Activated effector memory CD4-positive, alpha-beta T cell treated with anti-CD3 and anti-CD28 coated beads, Interleukin-2, amount 50 U/mL, for 16 hours (primary cell): ENCODE data around the gene TRIM47.
"Not testable (repeated sequence)": the region's sequence is repeated elsewhere in the genome, so short reads cannot be mapped to it uniquely, and the experiment has no call there.

Source experiments
- DNase-seq: peaks from one replicate; pipeline ENCODE4 v3.0.0-alpha.2; 2020

TRIM47 gene

DNA sequence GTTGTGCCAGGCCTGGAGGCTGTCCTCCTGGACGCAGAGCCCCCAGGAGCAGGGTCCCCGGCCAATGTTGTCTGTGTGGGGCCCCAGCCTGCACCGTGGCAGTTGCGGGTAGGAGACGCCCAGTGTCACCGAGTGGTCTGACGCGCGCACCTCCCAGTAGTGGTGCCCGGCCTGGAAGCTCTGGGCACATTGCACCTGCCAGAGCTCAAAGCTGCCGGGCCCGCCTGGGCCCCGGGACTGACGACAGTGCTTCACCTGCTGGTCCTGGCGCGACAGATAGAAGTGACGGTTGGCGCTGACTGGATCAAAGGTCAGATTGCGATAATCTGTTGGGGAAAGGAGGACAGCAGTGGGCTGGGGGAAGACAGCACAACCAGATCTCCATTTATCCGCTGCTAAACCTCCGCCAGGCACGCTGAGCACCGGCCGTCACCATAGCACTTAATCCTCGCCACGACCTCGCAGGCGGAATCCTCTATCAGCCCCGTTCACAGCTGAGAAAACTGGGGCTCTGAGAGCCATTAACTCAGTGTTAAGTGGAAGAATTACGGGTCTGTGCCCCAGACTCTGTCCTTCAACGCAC lies 12.7 kb upstream of the TRIM47 start:
- no peak for DNase-seq

DNA sequence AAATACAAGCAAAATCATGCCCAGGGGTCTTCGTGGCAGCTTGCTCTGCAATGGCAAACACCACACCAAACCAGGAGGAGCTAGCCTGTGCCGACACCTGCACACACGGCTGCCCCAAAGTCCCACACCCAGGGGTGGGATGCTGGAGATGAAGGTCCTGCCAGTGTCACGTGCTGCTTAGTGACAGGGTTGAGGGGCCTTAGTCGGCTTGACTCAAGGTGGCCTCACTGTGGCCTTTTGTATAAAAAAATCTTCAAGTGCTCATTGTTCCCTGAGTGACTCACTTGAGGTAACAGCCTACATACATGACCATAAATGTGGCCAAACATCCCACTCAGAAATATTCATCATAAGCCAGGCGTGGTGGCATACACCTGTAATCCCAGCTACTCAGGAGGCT lies 11.1 kb upstream of the TRIM47 start:
- no peak for DNase-seq

DNA sequence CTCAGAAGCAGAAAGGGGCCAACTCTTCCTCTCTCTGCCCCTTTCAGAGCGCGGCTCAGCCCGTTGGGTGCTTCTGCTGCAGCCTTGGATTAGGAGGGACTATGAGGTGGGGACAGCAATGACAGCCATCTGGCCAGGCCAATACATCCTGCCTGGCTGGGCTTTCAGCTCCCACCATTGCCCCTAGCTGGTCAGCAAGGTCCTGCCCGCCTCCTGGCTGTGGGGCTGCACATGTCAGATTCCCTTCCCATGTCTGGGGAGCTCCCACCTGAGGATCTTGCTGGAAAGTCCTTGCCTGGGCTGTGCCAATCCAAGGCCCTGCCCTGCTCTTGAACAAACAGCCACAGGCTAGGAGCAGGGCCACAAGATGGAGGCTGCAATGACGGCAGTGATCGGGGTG lies 10.1 kb upstream of the TRIM47 start:
- DNase-seq, result no peak

DNA sequence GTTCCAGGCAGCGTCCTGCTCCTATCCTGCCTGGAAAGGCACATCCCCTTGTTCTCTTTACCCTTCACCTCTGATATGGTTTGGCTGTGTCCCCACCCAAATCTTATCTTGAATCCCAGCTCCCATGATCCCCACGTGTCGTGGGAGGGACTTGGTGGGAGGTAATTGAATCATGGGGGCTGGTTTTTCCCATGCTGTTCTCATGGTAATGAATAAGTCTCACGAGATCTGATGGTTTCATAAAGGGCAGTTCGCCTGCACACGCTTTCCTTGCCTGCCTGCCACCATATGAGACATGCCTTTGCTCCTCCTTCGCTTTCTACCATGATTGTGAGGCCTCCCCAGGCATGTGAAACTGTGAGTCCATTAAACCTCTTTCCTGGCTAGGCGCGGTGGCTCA lies 7.5 kb upstream of the TRIM47 start:
- not testable (repeated sequence) for DNase-seq

DNA sequence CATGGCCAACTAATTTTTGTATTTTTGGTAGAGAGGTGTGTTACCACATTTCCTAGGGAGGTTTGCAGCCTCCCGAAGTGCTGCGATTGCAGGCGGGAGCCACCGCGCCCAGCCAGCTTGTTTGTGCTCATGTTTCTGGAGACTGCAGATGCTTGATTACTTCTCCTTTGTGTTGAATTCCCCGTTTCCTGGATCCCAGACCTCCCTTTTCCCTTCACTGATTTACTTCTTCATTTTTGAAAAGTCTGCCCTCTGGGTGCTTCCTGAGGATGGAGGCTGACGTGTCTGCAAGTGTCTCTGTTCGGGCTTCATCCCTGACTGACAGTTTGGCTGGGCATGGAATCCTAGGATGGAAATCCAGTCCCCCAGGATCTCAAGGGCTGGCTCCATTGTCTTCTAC lies 7.0 kb upstream of the TRIM47 start:
- DNase-seq, result no peak

DNA sequence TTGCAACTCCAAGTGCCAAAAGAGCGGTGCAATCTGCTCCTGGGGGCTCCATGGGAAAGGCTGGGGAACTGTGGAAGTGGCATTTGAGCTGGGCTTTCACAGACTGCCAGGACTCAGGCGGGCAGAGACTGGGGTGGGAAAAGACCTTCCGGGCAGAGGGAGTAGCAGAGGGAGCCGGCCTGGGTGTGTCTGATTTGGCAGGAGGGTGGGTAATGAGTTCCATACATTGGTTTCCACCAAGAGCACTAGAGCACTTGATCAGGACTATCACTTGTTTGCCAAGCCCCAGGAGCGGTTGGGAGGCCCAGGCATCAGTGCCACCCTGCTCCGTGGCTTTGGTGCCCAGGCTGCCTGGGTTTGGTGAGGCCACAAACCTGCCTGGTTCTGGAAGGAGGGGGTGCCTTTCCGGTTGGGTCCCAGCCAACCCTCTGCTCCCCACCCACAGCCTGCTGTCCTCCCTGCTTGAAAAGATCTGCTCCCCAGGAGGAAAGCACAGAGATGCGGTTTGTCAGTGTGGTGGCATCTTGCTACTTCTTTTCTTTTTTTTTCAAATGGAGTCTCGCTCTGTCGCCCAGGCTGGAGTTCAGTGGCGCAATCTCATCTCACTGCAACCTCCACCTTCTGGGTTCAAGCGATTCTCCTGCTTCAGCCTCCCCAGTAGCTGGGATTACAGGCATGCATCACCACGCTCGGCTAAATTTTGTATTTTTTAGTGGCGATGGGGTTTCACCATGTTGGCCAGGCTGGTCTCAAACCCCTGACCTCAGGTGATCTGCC lies 3.5 kb upstream of the TRIM47 start:
- no peak for DNase-seq

DNA sequence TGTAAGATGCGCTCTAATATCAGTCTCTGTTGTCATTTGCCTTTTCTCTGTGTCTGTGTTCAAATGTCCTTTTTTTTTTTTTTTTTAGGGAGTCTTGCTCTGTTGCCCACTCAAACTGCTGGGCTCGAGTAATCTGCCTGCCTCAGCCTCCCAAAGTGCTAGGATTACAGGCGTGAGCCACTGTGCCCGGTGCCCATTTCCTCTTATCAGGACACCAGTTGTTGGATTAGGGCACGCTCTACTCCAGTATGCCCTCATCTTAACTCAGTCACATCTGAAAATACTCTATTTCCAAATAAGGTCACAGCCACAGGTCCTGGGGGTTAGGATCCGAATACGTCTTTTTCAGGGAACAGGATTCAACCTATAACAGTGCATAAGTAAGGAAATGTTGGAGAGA lies 1.9 kb upstream of the TRIM47 start:
- no peak for DNase-seq

DNA sequence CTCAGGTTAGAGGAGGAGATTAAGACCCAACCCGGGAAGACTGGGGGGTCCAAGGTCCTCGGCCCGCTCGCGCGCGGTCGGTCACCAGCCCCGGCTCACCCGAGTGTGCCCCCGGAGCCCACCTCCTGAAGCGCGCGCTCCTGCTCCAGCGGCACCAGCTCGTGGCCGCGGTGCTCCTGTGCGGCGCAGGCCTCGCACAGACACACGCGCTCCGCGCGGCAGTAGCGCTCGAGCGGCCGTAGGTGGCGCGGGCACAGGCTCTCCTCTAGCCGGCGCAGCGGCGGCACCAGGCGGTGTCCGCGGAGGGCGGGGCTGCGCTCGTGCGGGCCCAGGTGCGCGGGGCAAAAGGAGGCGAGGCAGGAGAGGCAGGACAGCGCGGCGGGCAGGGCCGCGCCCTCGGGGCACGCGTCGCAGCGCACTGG lies 618 bp downstream of the TRIM47 start:
- peak; percentile 91 for DNase-seq

DNA sequence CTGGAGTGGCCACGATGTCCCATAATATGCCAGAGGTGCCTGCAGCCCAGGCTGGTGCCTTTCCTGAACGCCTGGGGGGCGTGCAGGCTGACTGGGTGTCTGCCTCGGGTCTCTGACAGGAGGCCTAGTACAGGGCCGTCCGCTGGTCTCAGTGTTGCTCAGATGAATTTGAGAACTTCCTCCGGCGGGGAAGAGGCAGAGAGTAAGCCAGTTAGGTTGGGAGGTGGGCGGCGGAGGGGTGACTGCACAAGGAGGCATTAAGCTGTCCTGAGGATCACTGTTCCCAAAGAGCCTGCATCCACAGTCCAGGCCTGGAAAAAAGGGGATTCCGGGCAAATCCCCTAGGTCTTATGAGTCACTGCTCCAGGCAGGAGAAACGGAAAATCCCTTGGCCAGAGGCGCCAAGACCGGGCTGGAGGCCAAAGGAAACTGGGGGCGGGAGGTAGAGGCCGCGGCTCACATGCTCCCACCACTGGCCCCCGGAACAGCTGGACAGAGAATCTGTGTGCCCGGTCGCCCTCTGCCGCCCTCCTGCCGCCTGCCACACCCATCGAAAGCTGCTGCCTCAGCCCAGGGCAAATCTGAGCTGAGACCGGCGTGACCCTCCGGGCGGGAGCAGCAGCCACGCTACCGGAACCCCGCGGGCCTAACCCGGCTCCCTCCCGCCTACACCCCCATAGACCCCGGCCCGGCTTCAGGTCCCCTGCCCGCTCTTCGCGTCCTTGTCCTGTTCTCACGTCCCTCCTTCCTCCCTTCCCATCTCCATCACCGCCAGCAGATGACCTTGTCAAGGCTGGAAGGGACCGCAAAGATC lies 1.2 kb downstream of the TRIM47 start:
- DNase-seq, result peak; percentile 78

DNA sequence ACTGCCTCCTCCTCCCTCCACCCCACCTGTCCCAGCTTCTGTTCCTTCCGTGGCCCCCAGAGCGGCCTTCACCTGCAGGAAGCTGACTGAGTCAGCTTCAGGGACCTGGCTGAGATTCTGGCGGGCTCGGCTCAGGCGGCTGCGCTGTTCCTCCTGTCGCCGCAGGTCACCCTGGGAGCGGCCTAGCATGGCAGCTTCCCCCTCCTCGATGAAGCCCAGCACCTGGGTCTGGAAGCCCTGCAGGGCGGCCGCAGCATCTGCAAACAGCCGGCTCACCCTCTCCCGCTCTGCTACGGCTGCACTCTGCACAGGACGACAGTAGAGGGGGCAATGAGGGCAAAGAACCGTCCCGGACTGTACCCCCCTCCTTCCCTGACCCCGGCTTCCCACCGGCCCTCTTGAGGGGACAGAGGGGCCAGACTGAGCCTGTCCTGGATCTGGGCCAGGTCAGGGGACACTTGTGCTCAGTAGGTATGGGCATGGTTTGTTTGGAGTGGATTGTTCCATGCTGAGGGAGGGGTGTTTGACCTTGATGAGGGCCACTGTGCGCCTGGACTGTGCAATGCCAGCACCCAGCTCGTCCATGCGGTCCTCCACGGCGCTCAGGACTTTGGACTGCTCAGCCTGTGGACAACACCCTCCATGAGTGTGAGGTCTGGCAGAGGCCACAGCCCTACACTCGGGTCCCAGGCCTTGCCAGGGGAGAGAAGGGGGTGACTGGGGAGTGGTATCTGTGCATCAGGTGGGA lies 2.0 kb downstream of the TRIM47 start:
- peak; percentile 89 for DNase-seq

DNA sequence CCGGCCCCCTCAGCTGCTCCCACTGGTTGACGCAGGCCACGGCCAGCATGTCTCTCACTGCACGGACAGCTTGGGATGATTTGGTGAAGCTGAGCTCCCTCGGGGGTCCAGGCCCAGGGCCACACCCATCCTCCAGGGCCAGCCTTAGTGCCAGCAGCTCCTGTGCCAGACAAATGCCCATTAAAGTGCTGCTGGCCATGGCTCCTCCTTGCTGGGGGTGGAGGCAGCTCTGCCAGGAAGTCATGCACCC lies 2.5 kb downstream of the TRIM47 start:
- DNase-seq, result no peak

DNA sequence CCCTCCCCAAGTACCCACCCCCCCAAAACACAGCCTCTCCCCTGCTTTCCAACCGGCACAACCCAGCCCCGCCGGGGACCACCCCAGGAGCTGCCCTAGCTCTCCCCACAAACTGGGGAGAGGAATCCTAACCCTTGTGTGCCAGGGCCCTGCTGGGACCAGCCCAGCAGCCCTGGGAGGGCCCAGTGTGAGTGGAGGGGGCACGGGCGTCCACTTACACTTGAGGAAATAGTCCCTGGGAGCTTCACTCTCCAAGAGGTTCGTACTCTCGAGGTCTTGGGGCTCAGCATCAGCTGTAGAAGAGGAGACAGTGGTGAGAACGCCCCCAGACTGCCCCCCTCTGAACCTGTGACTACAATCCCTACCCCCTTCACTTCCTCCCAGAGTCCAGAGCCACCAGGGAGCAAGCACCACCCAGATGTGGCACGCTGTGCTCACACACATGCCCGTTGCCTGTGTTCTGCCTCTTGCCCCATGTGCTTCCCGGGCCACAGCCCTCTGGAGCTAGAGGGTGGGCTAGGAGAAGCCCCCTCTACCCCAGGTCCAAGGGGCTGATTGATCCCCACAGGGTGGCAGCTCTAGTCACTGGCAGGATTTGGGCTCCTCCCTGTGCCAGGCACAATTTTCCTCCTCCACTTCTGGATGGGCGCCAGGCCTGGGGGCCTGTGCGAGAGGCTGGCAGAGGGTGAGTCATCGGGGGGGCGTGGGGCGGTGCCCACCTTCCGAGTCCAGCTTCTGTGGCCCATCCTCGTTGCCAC lies 3.0 kb downstream of the TRIM47 start:
- no peak for DNase-seq

DNA sequence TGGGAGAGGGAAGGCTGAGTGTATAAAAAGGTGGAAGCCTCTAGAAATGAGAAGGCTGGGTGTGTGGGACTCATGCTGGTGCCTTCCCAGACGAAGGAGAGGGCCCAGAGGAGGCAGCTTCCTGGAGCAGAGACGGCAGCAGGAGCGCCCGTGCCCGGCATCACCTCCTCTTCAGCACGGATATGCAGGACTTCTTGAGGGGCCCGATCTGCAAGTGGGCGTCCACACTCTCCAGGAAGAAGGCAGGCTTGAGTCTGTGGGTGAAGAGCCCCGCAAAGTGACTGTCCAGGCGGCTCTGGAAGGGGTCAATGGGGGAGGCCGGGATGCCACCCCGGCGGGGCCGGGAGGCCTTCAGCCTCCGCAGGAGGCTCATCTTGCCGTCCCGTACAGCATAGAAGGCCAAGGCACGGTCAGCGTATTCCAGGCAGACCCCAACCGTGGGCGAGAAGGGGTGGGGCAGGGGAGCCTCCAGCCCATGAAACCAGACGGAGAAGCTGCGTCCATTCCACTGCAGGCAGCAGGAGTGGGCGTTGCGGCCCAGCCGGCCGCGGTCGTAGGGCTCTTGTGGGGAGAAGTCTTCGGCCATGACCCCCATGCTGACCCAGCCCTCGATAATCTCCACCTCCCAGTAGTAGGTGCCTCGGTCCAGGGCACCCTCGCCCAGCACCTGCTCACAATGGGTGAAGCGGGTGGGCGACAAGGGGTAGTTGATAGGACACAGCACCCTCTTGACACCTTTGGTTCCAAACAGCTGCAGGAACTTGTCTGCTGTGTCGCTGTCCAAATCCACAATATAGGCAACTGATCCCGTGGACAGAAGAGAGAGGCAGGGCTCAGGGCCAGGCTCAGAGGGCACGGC lies 3.8 kb downstream of the TRIM47 start:
- no peak for DNase-seq

DNA sequence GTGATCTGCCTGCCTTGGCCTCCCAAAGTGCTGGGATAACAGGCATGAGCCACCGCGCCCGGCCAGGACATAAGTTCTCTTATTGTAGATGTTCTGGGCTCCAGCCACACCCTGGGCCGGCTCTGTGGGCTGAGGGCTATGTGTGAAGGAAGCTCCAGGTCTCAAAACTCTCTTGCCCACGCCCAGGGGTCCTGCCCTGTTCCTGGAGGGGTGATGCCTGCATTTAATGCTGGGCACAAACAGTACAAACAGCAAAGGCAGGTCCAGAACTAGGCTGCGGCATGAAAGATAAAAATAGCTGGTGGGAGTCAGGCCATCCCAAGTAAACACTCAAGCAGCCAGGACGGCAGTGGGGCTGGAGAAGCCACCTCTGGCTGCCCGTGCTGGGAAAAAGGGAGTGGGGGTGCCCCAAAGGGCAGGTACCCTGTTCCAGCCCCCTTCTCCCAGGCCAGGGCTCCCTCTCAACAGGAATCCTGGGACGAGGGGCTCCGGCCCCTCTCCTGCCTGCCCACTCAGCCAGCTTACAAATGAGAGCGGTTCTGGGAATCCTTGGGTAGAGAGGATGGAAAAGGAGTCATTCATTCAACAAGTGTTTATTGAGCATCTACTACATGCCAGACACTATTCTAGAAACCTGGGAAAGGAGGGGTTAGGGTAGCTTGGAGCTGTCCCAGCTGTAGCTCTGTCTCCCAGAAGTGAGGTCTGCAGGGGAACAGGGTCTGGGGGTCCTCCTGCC lies 4.6 kb downstream of the TRIM47 start:
- DNase-seq, result no peak

DNA sequence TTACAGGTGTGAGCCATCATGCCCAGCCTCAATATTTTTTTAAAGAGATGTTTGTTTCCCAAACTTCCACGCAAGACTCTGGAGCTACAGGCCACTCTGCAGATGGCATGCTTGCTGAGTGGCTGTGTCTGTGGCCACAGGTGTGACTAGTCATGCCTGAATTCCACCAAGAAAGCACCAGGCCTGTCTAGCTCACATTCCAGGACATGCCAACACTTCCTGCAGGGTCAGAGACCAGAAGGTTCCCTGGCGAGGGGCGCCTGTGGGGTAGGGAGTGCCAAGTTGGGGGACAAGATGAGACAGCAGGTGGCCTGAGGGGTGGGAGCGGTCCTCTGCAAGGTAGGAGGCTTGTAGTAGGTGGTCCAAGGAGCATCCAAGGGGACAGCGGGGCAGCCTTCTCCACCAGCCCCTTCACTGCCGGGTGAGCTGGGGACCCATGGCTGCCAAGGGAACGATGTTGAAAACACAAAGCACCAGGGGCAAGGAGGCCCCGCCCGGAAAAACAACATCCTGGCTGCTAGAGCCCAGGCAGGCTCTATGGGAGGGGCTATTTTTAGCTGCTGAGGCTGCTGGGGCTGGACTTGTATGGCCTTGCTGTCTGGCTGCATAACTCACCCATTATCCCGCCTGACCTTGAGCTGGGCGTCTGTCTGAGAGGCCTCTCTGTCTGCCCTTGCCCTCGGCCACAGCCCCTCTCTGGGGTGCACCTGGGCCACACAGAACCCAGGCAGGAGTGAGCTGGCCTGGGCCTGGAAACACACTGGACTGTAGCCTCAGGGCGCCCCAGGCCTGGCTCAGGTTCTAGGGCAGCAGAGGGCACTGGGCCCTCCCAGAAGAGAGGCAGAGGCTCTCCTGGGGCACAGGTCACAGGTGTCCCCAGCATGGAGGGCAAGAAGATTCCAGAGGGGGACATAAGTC lies 5.7 kb downstream of the TRIM47 start:
- DNase-seq, result peak; percentile 86

DNA sequence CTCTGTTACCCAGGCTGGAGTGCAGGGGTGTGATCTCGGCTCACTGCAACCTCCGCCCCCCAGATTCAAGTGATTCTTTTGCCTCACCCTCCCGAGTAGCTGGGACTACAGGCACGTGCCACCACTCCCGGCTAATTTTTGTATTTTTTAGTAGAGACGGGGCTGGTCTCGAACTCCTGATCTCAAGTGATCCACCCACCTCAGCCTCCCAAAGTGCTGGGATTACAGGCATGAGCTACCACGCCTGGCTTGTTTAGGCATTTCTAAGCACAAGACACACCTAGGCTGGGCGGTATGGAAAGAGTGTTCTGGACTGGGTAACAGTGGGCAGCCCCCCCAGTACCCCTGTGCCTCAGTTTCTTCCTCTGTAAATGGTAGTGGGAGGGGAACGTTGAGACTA lies 8.2 kb downstream of the TRIM47 start:
- not testable (repeated sequence) for DNase-seq

DNA sequence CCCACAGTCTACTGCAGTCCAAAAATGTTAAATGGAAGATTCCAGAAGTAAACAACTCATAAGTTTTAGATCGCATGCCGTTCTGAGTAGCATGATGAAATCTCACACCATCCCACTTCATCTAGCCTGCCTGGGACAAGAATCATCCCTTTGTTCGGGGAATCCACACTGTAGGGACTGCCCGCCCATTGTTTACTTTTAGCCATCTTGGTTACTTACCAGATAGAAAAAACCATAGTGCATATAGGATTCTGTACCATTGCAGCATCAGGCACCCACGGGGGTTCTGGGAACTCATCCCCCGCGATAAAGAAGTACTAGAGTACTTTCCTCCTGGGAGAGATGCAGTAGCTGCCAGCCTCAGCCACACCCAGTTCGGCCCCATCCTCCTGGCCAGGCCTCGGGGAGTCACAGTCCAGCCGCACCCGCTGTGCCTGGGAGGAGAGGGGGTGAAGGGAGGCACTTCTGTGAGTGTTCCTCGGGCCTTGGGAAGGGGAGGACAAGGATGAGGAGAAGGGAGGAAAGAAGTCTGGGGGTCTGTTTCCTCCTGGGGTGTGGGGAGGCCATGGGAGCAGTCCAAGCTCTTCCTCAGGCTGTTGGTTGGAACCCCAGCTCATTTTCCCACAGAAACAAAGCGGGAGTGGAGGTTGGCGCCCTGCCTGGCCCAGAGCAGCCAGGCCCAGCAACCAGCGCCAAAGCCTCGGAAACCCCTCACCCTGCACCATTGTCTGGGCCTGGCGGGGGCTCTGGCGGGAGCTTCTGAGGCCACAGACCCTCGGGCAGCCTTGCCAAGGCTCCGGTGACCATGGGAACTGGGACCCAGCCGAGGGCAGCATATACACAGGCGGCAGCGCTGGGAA lies 8.9 kb downstream of the TRIM47 start:
- no peak for DNase-seq

DNA sequence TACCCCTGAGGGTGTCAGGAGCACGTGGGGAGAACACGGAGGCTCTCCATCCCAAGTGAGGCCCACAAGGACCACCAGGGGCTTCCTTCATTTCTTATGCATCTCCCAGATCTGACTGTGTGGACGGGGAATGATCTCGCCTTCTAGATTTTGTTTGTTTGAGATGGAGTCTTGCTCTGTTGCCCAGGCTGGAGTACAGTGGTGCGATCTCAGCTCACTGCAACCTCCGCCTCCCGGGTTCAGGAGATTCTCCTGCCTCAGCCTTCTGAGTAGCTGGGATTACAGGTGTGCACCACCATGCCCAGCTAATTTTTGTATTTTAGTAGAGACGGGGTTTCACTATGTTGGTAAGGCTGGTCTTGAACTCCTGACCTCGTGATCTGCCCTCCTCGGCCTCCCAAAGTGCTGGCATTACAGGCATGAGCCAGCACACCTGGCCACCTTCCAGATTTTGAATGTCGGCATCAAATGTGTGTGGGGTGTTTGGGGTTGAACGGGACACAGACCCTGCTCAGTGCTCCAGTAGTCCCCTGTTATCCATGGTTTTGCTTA lies 9.6 kb downstream of the TRIM47 start:
- not testable (repeated sequence) for DNase-seq
